B cell (primary cell): ENCODE data around the gene TRIM2. TPM values are rescaled to one million over a fixed set of nuclear protein-coding genes. Genes with fewer than 3 reads are reported as not detected.
A peak's percentile ranks its signal among the peaks of the same experiment; 100 is the strongest.

Source experiments
- ATAC-seq: fragments of 200-7000 bp; cut with Tn5 transposase; one replicate; pipeline ENCODE4 v1.10.0; 2021; ENCODE audit warnings: low read depth, mild to moderate bottlenecking, moderate number of reproducible peaks, moderate library complexity
- CTCF ChIA-PET: fragments of 350-600 bp; sonication (Branson Sonifier 250); formaldehyde crosslinking; loops from one replicate; lab custom pipeline; 2021; ENCODE audit warnings: antibody characterized with exemption, inconsistent platforms; lab: Charles Lee
- POLR2A ChIA-PET: fragments of 350-600 bp; sonication (Branson Sonifier 250); formaldehyde crosslinking; loops from one replicate; lab custom pipeline; 2021; ENCODE audit warnings: antibody characterized with exemption; lab: Charles Lee
- DNase-seq: peaks from one replicate; pipeline ENCODE4 v3.0.0; 2013
- H2AFZ ChIP-seq: 2 replicates; pipeline ENCODE4 v1.6.1; 2012; ENCODE audit warnings: mild to moderate bottlenecking, low read depth, low read length; ENCODE audit not compliant: insufficient read depth, poor library complexity, severe bottlenecking
- H3K27ac ChIP-seq, 2 donors: 1 replicate in 1 of 2; 2 replicates in 1 of 2; pipeline ENCODE4 v1.5.1; 2012 to 2013; ENCODE audit warnings: low read length in 2 of 2, mild to moderate bottlenecking in 2 of 2, moderate library complexity in 1 of 2
- H3K27me3 ChIP-seq, 4 experiments: fragments of 200-600 bp in 1 of 4; sonication (generic) in 1 of 4; replicated peaks in 1 of 4; 1 replicate in 2 of 4; 2 replicates in 2 of 4; pipeline versions ENCODE4 v1.6.1 to v1.7.0; 2013 to 2016; ENCODE audit warnings: low read length in 3 of 4, mild to moderate bottlenecking in 2 of 4, mixed read lengths in 1 of 4, moderate library complexity in 1 of 4; ENCODE audit not compliant: insufficient read depth in 4 of 4, control insufficient read depth in 3 of 4; ENCODE audit errors: control extremely low read depth in 1 of 4
- H3K36me3 ChIP-seq, 2 experiments: replicated peaks in 1 of 2; 1 replicate in 1 of 2; 2 replicates in 1 of 2; pipeline versions ENCODE4 v1.6.1 to v1.7.1; 2013; ENCODE audit warnings: low read length in 1 of 2; ENCODE audit not compliant: insufficient read depth in 2 of 2, control insufficient read depth in 1 of 2; ENCODE audit errors: control extremely low read depth in 1 of 2, extremely low read depth in 1 of 2
- H3K4me1 ChIP-seq, 2 donors: fragments of 200-600 bp in 1 of 2; sonication (generic) in 1 of 2; 1 replicate in 1 of 2; 2 replicates in 1 of 2; pipeline versions ENCODE4 v1.5.1 to v1.6.1; 2013 to 2017; ENCODE audit warnings: low read length in 2 of 2; ENCODE audit not compliant: control insufficient read depth in 2 of 2, insufficient read depth in 2 of 2
- H3K4me2 ChIP-seq: replicated peaks from 2 replicates; pipeline ENCODE3; 2012; ENCODE audit warnings: mild to moderate bottlenecking, low read depth, low read length; ENCODE audit not compliant: poor library complexity, severe bottlenecking
- H3K4me3 ChIP-seq, 5 experiments: fragments of 200-600 bp in 1 of 5; sonication (generic) in 1 of 5; 1 replicate in 3 of 5; 2 replicates in 2 of 5; pipeline versions ENCODE4 v1.5.1 to v1.7.0; 2011 to 2016; ENCODE audit warnings: low read length in 4 of 5, mild to moderate bottlenecking in 4 of 5, low read depth in 2 of 5, control low read depth in 1 of 5, moderate library complexity in 1 of 5; ENCODE audit not compliant: insufficient read depth in 1 of 5; ENCODE audit errors: control extremely low read depth in 1 of 5, extremely low read depth in 1 of 5
- H3K79me2 ChIP-seq: fragments of 200-600 bp; sonication (generic); one replicate; pipeline ENCODE4 v1.6.0; 2016; ENCODE audit warnings: low read length; ENCODE audit not compliant: control insufficient read depth, insufficient read depth
- H3K9ac ChIP-seq: fragments of 200-600 bp; sonication (generic); 2 replicates; pipeline ENCODE4 v1.6.1; 2017; ENCODE audit warnings: mild to moderate bottlenecking, low read length, moderate library complexity
- H3K9me3 ChIP-seq, 3 donors: one replicate each; pipeline versions ENCODE4 v1.6.1 to v1.7.1; 2013; ENCODE audit warnings: low read length in 2 of 3; ENCODE audit not compliant: control insufficient read depth in 2 of 3, insufficient read depth in 1 of 3; ENCODE audit errors: control extremely low read depth in 1 of 3
- H4K20me1 ChIP-seq: 2 replicates; pipeline ENCODE4 v1.6.0; 2012; ENCODE audit warnings: mild to moderate bottlenecking, low read length; ENCODE audit not compliant: insufficient read depth, control insufficient read depth, poor library complexity, severe bottlenecking
- H3K27ac Mint-ChIP-seq: one replicate; pipeline ENCODE4 v1.8.0; 2021; ENCODE audit warnings: mixed read lengths
- H3K27me3 Mint-ChIP-seq: one replicate; pipeline ENCODE4 v1.8.0; 2021; ENCODE audit warnings: mixed read lengths
- H3K4me1 Mint-ChIP-seq: one replicate; pipeline ENCODE4 v1.8.0; 2021; ENCODE audit warnings: mixed read lengths
- H3K4me3 Mint-ChIP-seq: one replicate; pipeline ENCODE4 v1.8.0; 2021; ENCODE audit warnings: mixed read lengths
- H3K9me3 Mint-ChIP-seq: one replicate; pipeline ENCODE4 v1.8.0; 2022; ENCODE audit warnings: mixed read lengths; ENCODE audit not compliant: insufficient read depth
- EZH2 ChIP-seq: IDR thresholded peaks from 2 replicates; pipeline ENCODE4 v1.6.1; 2012; ENCODE audit warnings: borderline replicate concordance, low read depth, mild to moderate bottlenecking, moderate library complexity, low read length; ENCODE audit not compliant: insufficient read depth, poor library complexity, severe bottlenecking
- WGBS: methylation state at CpG from one replicate; pipeline ENCODE4 v1.1.5; 2013; ENCODE audit warnings: missing lambda C conversion rate; ENCODE audit not compliant: insufficient coverage; 5-methylcytosine and 5-hydroxymethylcytosine counted together
- intact Hi-C: fragments of 100-400 bp; cut with micrococcal nuclease; formaldehyde crosslinking; loops from one replicate; pipeline ENCODE4 v1.10.0; 2022
- polyA minus RNA-seq: library from RNA; depleted of rRNA, polyadenylated mRNA; stranded (reverse); fragments of >200 nt; gene quantifications from 2 replicates; pipeline ENCODE4 v1.2.3, GENCODE V29; 2012
- polyA plus RNA-seq: library from polyadenylated mRNA; depleted of rRNA; stranded (reverse); fragments of >200 nt; gene quantifications from 2 replicates; pipeline ENCODE4 v1.2.3, GENCODE V29; 2012
- total RNA-seq, 2 donors: library from RNA; stranded (reverse); fragments of 120-200 nt in 1 of 2; gene quantifications; 1 replicate in 1 of 2; 2 replicates in 1 of 2; pipeline versions ENCODE4 v1.2.3 to v1.2.4, GENCODE V29; 2013 to 2022
- TF ChIP-seq, protein P1 (sequence below): fragments of 200-600 bp; IDR thresholded peaks from one replicate; pipeline ENCODE4 v1.8.0; 2022; ENCODE audit warnings: antibody characterized with exemption, mild to moderate bottlenecking

TRIM2 gene
- total RNA-seq = 6.4 and 6.7 TPM in 2 replicates
- total RNA-seq (2013) = 4.2 TPM
- polyA plus RNA-seq = 1.0 and 1.2 TPM in 2 replicates
- 4.8 and 5.7 TPM in 2 replicates for polyA minus RNA-seq

DNA sequence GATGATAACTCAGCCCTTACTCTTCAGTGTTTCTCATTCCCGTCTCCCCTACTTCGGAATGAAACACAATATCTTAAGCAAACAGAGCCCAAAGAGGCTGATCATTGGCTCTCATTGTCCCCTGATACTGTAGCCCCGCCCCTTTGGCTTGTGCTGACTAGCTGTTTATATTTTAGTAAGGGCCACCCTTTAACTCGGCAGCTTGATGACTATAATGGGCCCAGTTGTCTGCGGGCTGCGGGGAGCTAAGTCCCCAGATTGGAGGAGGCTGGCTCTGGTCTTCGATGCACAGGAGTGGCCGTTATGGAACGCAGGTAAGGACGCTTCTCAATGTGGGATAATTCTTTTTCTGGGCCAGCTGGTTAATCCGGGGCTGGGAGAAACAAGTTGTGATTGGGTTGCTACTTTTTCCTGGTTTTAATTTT lies at the start of gene TRIM2:
Gene TRIM2, plus strand, starts transcription at position 197 of the 425 bp plus-strand sequence. Its CDS starts 88 bp downstream, at position 285.
- no peak within 1 kb of the TSS for H3K4me3 Mint-ChIP-seq
- CTCF ChIA-PET = interaction anchor here (1.0 kb wide), 1 partner anchor 19 kb away, joined by 3 read pairs; no protein-coding TSS in a partner anchor

DNA sequence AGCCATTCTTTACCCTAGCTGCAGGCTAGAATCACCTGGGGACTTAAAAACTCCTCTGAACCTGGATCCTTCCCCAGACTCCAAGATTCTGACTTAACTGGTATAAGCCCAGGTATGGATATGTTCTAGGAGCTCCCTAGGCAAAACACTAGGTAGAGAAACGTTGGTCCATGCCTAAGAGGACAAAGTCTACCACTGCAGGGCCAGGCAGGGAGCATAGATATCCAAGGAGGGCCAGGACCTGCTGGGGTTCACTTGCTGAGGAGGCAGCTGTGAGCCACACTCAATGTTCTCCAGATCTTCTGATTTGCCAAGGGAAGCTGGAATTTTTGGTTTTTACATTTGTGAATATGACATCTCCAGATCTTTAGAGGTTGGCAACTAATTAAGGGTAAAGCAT lies 48.6 kb upstream of the TRIM2 start:
- Histone ChIP-seq H4K20me1 (no peaks in the 10 kb centered on the region), H3K4me3 (no peak overlapping the region), H3K4me2 (no peak overlapping the region), H3K9ac (no peak overlapping the region), H3K9me3 (peaks cover 0 to 6% (median 0%) of the 10 kb centered on the region in 3 donors), H3K27me3 (peaks cover 0 to 39% (median 19%) of the 10 kb centered on the region in 4 experiments), H2AFZ (no peak overlapping the region), H3K36me3 (no peaks in the 10 kb centered on the region), H3K27ac (no peak overlapping the region), H3K79me2 (no peaks in the 10 kb centered on the region), H3K4me1 (peaks cover 26 to 28% of the 10 kb centered on the region in 2 donors)
- WGBS = 100% methylated on average over 1 of the region's 1 CpG
- Mint-ChIP-seq H3K27ac (no peak overlapping the region), H3K4me1 (peaks cover 29% of the 10 kb centered on the region), H3K27me3 (peaks cover 48% of the 10 kb centered on the region), H3K9me3 (no peaks in the 10 kb centered on the region), H3K4me3 (no peak overlapping the region)
- ATAC-seq (no peak), DNase-seq (no peak)
- TF ChIP-seq EZH2 = no peak
- TF ChIP-seq, protein P1, sequence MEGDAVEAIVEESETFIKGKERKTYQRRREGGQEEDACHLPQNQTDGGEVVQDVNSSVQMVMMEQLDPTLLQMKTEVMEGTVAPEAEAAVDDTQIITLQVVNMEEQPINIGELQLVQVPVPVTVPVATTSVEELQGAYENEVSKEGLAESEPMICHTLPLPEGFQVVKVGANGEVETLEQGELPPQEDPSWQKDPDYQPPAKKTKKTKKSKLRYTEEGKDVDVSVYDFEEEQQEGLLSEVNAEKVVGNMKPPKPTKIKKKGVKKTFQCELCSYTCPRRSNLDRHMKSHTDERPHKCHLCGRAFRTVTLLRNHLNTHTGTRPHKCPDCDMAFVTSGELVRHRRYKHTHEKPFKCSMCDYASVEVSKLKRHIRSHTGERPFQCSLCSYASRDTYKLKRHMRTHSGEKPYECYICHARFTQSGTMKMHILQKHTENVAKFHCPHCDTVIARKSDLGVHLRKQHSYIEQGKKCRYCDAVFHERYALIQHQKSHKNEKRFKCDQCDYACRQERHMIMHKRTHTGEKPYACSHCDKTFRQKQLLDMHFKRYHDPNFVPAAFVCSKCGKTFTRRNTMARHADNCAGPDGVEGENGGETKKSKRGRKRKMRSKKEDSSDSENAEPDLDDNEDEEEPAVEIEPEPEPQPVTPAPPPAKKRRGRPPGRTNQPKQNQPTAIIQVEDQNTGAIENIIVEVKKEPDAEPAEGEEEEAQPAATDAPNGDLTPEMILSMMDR = no peak
- ChIA-PET POLR2A (no interaction called here), CTCF (interaction anchor here (1.1 to 2.4 kb wide), 3 partner anchors 8 to 377 kb away, joined by 3 to 7 read pairs (median 6); partner anchors contain the start of genes ARFIP1 and TIGD4)
- intact Hi-C loops = no loop called here

More for the DNA sequence above, at the start of gene TRIM2:
- H2AFZ ChIP-seq = no peak within 1 kb of the TSS
- intact Hi-C loops = no loop called here
- no peak for TF ChIP-seq EZH2
- TF ChIP-seq, protein P1 = no peak
- H3K4me3 ChIP-seq = no peak within 1 kb of the TSS
- Mint-ChIP-seq H3K4me1 (peaks cover 12% of the 10 kb centered on the region), H3K27me3 (peaks cover 19% of the 10 kb centered on the region), H3K9me3 (no peaks in the 10 kb centered on the region), H3K27ac (no peak within 1 kb of the TSS)
- peaks cover 0 to 4% (median 0%) of the 10 kb centered on the region in 3 donors for H3K9me3 ChIP-seq
- H4K20me1 ChIP-seq = no peaks in the 10 kb centered on the region
- POLR2A ChIA-PET = interaction anchor here (1.6 kb wide), 1 partner anchor 19 kb away, joined by 3 read pairs; no protein-coding TSS in a partner anchor
- no peak for ATAC-seq
- peaks cover 8 to 10% of the 10 kb centered on the region in 2 donors for H3K4me1 ChIP-seq
- no peaks in the 10 kb centered on the region for H3K36me3 ChIP-seq
- no peaks in the 10 kb centered on the region for H3K79me2 ChIP-seq
- no peak within 1 kb of the TSS for H3K9ac ChIP-seq
- H3K4me2 ChIP-seq = peak within 1 kb of the TSS; percentile 20
- H3K27ac ChIP-seq = no peak within 1 kb of the TSS
- peaks cover 0 to 21% (median 6%) of the 10 kb centered on the region in 4 experiments for H3K27me3 ChIP-seq
- WGBS = 80% methylated on average over 11 of the region's 11 CpGs
- DNase-seq = no peak
